Naive B cell (primary cell): ENCODE results near the gene MUC5B. TPM values are rescaled to one million over a fixed set of nuclear protein-coding genes. Genes with fewer than 3 reads are reported as not detected.
"Not testable (repeated sequence)": the region's sequence is repeated elsewhere in the genome, so short reads cannot be mapped to it uniquely, and the experiment has no call there.

ENCODE experiments used
- ATAC-seq, 2 donors: fragments of 150-1000 bp; cut with Tn5 transposase; 2 replicates each; pipeline ENCODE4 v1.10.0; 2021; ENCODE audit warnings: low read depth in 2 of 2, mild to moderate bottlenecking in 2 of 2, moderate library complexity in 2 of 2
- DNase-seq: peaks from one replicate; pipeline ENCODE4 v3.0.0; 2022
- H3K27ac Mint-ChIP-seq, 6 donors: one replicate each; pipeline ENCODE4 v1.8.0; 2020 to 2022; ENCODE audit warnings: mild to moderate bottlenecking in 6 of 6, mixed read lengths in 6 of 6, moderate library complexity in 5 of 6, inconsistent platforms in 2 of 6
- H3K27me3 Mint-ChIP-seq, 3 donors: one replicate each; pipeline ENCODE4 v1.8.0; 2021 to 2022; ENCODE audit warnings: mixed read lengths in 3 of 3, mild to moderate bottlenecking in 1 of 3
- H3K36me3 Mint-ChIP-seq, 2 donors: one replicate each; pipeline ENCODE4 v1.8.0; 2020 to 2022; ENCODE audit warnings: mixed read lengths in 2 of 2, inconsistent platforms in 1 of 2, mild to moderate bottlenecking in 1 of 2
- H3K4me1 Mint-ChIP-seq, 3 donors: one replicate each; pipeline ENCODE4 v1.8.0; 2020 to 2022; ENCODE audit warnings: mixed read lengths in 3 of 3, inconsistent platforms in 1 of 3, mild to moderate bottlenecking in 1 of 3, moderate library complexity in 1 of 3
- H3K4me3 Mint-ChIP-seq, 8 donors: one replicate each; pipeline ENCODE4 v1.8.0; 2020 to 2022; ENCODE audit warnings: mild to moderate bottlenecking in 8 of 8, mixed read lengths in 8 of 8, moderate library complexity in 8 of 8, inconsistent platforms in 2 of 8
- H3K9me3 Mint-ChIP-seq, 7 donors: one replicate each; pipeline ENCODE4 v1.8.0; 2020 to 2022; ENCODE audit warnings: mixed read lengths in 7 of 7, mild to moderate bottlenecking in 5 of 7, inconsistent platforms in 2 of 7, moderate library complexity in 1 of 7
- polyA plus RNA-seq, 6 donors: library from polyadenylated mRNA; unstranded; fragments of 300-500 nt; fragmentation: Illumina TruSeq; gene quantifications; one replicate each; pipeline ENCODE4 v1.2.3, GENCODE V29; 2021; ENCODE audit warnings: low read depth in 6 of 6

MUC5B gene
- polyA plus RNA-seq, 6 donors from 2014 or later: not detected

GRCh38 chr11:1261241-1262071 lies 38.6 kb downstream of the MUC5B start:
- no peak for DNase-seq
- peaks cover 10 to 12% (median 11%) of the 10 kb centered on the region in 3 donors for H3K4me1 Mint-ChIP-seq

GRCh38 chr11:1262172-1263006 lies 39.5 kb downstream of the MUC5B start:
- peak overlapping the region; percentile 74 to 91 (median 82) for H3K4me3 Mint-ChIP-seq
- H3K4me1 Mint-ChIP-seq: peaks cover 10 to 16% (median 11%) of the 10 kb centered on the region in 3 donors
- H3K27me3 Mint-ChIP-seq: no peaks in the 10 kb centered on the region
- DNase-seq (peak; percentile 79), ATAC-seq (peak; percentile 88 to 90)
- H3K27ac Mint-ChIP-seq: peak overlapping the region in 5 of 6 donors; percentile 33 to 90 (median 68)
- peaks cover 11 to 20% of the 10 kb centered on the region in 2 donors for H3K36me3 Mint-ChIP-seq
- H3K9me3 Mint-ChIP-seq: peaks cover 8 to 26% (median 18%) of the 10 kb centered on the region in 7 donors

More at GRCh38 chr11:1261241-1262071, 38.6 kb downstream of the MUC5B start:
- H3K27me3 Mint-ChIP-seq: no peaks in the 10 kb centered on the region
- H3K4me3 Mint-ChIP-seq: peak overlapping the region in 6 of 8 donors; percentile 26 to 88 (median 78)
- ATAC-seq: no peak
- H3K27ac Mint-ChIP-seq: peak overlapping the region in 2 of 6 donors; percentile 29 to 68
- H3K36me3 Mint-ChIP-seq: peaks cover 11 to 13% of the 10 kb centered on the region in 2 donors
- H3K9me3 Mint-ChIP-seq: peaks cover 5 to 21% (median 17%) of the 10 kb centered on the region in 7 donors

GRCh38 chr11:1263010-1263409 lies 40.1 kb downstream of the MUC5B start:
- no peak for DNase-seq
- Mint-ChIP-seq H3K27ac (peak overlapping the region in 3 of 6 donors; percentile 11 to 68 (median 60)), H3K4me3 (peak overlapping the region in 7 of 8 donors; percentile 74 to 91 (median 79)), H3K36me3 (peaks cover 11 to 20% of the 10 kb centered on the region in 2 donors), H3K27me3 (no peaks in the 10 kb centered on the region), H3K9me3 (peaks cover 8 to 26% (median 18%) of the 10 kb centered on the region in 7 donors), H3K4me1 (peaks cover 10 to 16% (median 11%) of the 10 kb centered on the region in 3 donors)
- ATAC-seq: peak; percentile 38 to 43

- H3K36me3 Mint-ChIP-seq: peaks cover 11 to 20% of the 10 kb centered on the region in 2 donors
- DNase-seq (peak; percentile 13), ATAC-seq (peak; percentile 30 to 47)
- peaks cover 9 to 16% (median 11%) of the 10 kb centered on the region in 3 donors for H3K4me1 Mint-ChIP-seq
- peaks cover 8 to 26% (median 18%) of the 10 kb centered on the region in 7 donors for H3K9me3 Mint-ChIP-seq
- H3K4me3 Mint-ChIP-seq: peak overlapping the region in 4 of 8 donors; percentile 1 to 33 (median 14)
- H3K27ac Mint-ChIP-seq: peak overlapping the region in 4 of 6 donors; percentile 33 to 79 (median 56)
- not testable (repeated sequence) for H3K27me3 Mint-ChIP-seq
Observed at GRCh38 chr11:1264444-1264843, 41.6 kb downstream of the MUC5B start.

GRCh38 chr11:1265480-1265879 lies 42.6 kb downstream of the MUC5B start:
- H3K27ac Mint-ChIP-seq, H3K27me3 Mint-ChIP-seq, ATAC-seq, DNase-seq: not testable (repeated sequence)
- Mint-ChIP-seq H3K36me3 (peaks cover 11 to 20% of the 10 kb centered on the region in 2 donors), H3K4me1 (peaks cover 9 to 17% (median 16%) of the 10 kb centered on the region in 3 donors), H3K4me3 (peak overlapping the region in 2 of 8 donors; percentile 12 to 70), H3K9me3 (peaks cover 8 to 26% (median 18%) of the 10 kb centered on the region in 7 donors)

GRCh38 chr11:1266976-1267375 lies 44.1 kb downstream of the MUC5B start:
- H3K27ac Mint-ChIP-seq: peak overlapping the region in 1 of 6 donors; percentile 17
- DNase-seq, ATAC-seq, H3K27me3 Mint-ChIP-seq: not testable (repeated sequence)
- peak overlapping the region in 1 of 8 donors; percentile 7 for H3K4me3 Mint-ChIP-seq
- H3K36me3 Mint-ChIP-seq: peaks cover 11 to 20% of the 10 kb centered on the region in 2 donors
- peaks cover 8 to 26% (median 18%) of the 10 kb centered on the region in 7 donors for H3K9me3 Mint-ChIP-seq
- H3K4me1 Mint-ChIP-seq: peaks cover 8 to 15% (median 14%) of the 10 kb centered on the region in 3 donors

GRCh38 chr11:1267441-1268100 lies 44.7 kb downstream of the MUC5B start:
- Mint-ChIP-seq H3K27me3 (no peaks in the 10 kb centered on the region), H3K4me1 (peaks cover 7 to 10% (median 9%) of the 10 kb centered on the region in 3 donors), H3K27ac (no peak overlapping the region), H3K36me3 (peaks cover 11 to 20% of the 10 kb centered on the region in 2 donors), H3K4me3 (no peak overlapping the region), H3K9me3 (peaks cover 8 to 26% (median 18%) of the 10 kb centered on the region in 7 donors)
- DNase-seq: no peak
- ATAC-seq: no peak

- Mint-ChIP-seq H3K4me3 (no peak overlapping the region), H3K27me3 (no peaks in the 10 kb centered on the region), H3K9me3 (peaks cover 3 to 16% (median 9%) of the 10 kb centered on the region in 7 donors), H3K4me1 (peaks cover 0 to 6% (median 4%) of the 10 kb centered on the region in 3 donors), H3K27ac (no peak overlapping the region), H3K36me3 (peaks cover 3 to 13% of the 10 kb centered on the region in 2 donors)
- ATAC-seq (no peak), DNase-seq (no peak)
Observed at GRCh38 chr11:1269957-1270356, 47.1 kb downstream of the MUC5B start.

GRCh38 chr11:1270476-1270875 lies 47.6 kb downstream of the MUC5B start:
- Mint-ChIP-seq H3K4me1 (peaks cover 0 to 6% (median 4%) of the 10 kb centered on the region in 3 donors), H3K36me3 (peaks cover 0 to 9% of the 10 kb centered on the region in 2 donors), H3K27ac (no peak overlapping the region), H3K9me3 (peaks cover 2 to 12% (median 4%) of the 10 kb centered on the region in 7 donors), H3K27me3 (no peaks in the 10 kb centered on the region), H3K4me3 (no peak overlapping the region)
- ATAC-seq: no peak
- DNase-seq: no peak

- peaks cover 2 to 10% (median 3%) of the 10 kb centered on the region in 7 donors for H3K9me3 Mint-ChIP-seq
- no peak overlapping the region for H3K4me3 Mint-ChIP-seq
- peaks cover 0 to 9% of the 10 kb centered on the region in 2 donors for H3K36me3 Mint-ChIP-seq
- ATAC-seq (no peak), DNase-seq (no peak)
- peaks cover 0 to 6% (median 4%) of the 10 kb centered on the region in 3 donors for H3K4me1 Mint-ChIP-seq
- no peaks in the 10 kb centered on the region for H3K27me3 Mint-ChIP-seq
- no peak overlapping the region for H3K27ac Mint-ChIP-seq
Observed at GRCh38 chr11:1271002-1271401, 48.1 kb downstream of the MUC5B start.

GRCh38 chr11:1271406-1271805 lies 48.5 kb downstream of the MUC5B start:
- Mint-ChIP-seq H3K9me3 (peaks cover 0 to 6% (median 2%) of the 10 kb centered on the region in 7 donors), H3K36me3 (peaks cover 0 to 8% of the 10 kb centered on the region in 2 donors), H3K27me3 (no peaks in the 10 kb centered on the region), H3K27ac (no peak overlapping the region), H3K4me1 (peaks cover 0 to 6% (median 4%) of the 10 kb centered on the region in 3 donors), H3K4me3 (no peak overlapping the region)
- DNase-seq (no peak), ATAC-seq (no peak)

GRCh38 chr11:1271927-1272326 lies 49.1 kb downstream of the MUC5B start:
- peaks cover 0 to 6% (median 0%) of the 10 kb centered on the region in 3 donors for H3K4me1 Mint-ChIP-seq
- H3K27me3 Mint-ChIP-seq: no peaks in the 10 kb centered on the region
- no peak overlapping the region for H3K4me3 Mint-ChIP-seq
- ATAC-seq: no peak
- H3K36me3 Mint-ChIP-seq: peaks cover 0 to 3% of the 10 kb centered on the region in 2 donors
- no peak overlapping the region for H3K27ac Mint-ChIP-seq
- H3K9me3 Mint-ChIP-seq: peaks cover 0 to 1% (median 0%) of the 10 kb centered on the region in 7 donors
- no peak for DNase-seq
